Measurements from ENCODE around the gene IL9R.
"Not testable (repeated sequence)": the region's sequence is repeated elsewhere in the genome, so short reads cannot be mapped to it uniquely, and the experiment has no call there.

IL9R gene

DNA sequence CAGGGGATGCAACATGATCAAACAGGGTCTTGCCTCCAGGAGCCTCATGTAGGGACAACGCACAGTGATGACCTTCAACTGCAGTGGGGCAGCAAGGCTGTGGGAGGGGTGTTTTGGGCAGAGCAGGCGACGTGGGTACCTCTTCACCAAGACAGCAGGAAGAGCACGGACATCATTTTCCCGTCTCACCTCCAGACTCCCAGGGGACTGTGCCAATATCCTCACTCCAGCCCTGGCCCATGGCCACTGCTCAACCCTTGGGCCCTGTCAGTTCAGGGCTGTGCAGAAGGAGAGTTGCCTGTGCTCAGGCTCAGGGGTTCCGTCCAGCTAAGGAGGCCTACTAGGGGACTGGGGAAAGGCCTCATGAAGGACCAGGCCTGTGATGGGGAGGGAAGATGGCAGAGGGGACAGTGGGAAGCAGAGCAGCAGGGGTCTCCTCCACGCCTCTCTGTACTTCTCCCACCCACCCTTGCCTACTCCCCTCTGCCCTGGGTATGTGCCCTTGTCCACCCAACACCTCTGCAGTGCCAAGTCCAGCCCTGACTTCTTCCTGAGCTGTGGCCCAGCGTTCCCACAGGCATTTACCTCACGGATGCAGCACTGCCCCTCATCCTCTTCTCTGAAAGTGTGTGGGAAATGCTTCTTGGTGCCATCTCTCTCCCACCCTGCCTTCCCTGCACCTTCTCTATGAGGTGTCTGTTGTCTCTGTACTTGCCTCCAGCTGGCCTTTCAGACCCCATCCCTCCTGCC lies 1.4 kb downstream of the IL9R start:
- TF ChIP-seq, protein P1, sequence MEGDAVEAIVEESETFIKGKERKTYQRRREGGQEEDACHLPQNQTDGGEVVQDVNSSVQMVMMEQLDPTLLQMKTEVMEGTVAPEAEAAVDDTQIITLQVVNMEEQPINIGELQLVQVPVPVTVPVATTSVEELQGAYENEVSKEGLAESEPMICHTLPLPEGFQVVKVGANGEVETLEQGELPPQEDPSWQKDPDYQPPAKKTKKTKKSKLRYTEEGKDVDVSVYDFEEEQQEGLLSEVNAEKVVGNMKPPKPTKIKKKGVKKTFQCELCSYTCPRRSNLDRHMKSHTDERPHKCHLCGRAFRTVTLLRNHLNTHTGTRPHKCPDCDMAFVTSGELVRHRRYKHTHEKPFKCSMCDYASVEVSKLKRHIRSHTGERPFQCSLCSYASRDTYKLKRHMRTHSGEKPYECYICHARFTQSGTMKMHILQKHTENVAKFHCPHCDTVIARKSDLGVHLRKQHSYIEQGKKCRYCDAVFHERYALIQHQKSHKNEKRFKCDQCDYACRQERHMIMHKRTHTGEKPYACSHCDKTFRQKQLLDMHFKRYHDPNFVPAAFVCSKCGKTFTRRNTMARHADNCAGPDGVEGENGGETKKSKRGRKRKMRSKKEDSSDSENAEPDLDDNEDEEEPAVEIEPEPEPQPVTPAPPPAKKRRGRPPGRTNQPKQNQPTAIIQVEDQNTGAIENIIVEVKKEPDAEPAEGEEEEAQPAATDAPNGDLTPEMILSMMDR (IDR thresholded peaks at IDR 0.05; ENCODE audit: low read length): no peak
- no peak for TF ChIP-seq EZH2 (IDR thresholded peaks at IDR 0.05; ENCODE audit: borderline replicate concordance, low read length)
- H3F3A ChIP-seq (ENCODE audit: insufficient read depth, low read length): no peaks in the 10 kb centered on the region
- no peaks in the 10 kb centered on the region for H3K9me3 ChIP-seq (ENCODE audit: low read length)
- no peaks in the 10 kb centered on the region for H3K4me1 ChIP-seq (ENCODE audit: insufficient read depth, low read length, severe bottlenecking)
- no peak overlapping the region for H3K4me2 ChIP-seq (ENCODE audit: low read length)
- H3K9ac ChIP-seq (ENCODE audit: low read length): no peak overlapping the region
- H3K9me2 ChIP-seq (ENCODE audit: low read depth, low read length): no peaks in the 10 kb centered on the region
- H4K20me1 ChIP-seq (ENCODE audit: insufficient read depth, low read length): no peaks in the 10 kb centered on the region
- H2AFZ ChIP-seq (ENCODE audit: low read length): no peak overlapping the region
- H3K27ac ChIP-seq (ENCODE audit: low read depth, low read length, poor library complexity, severe bottlenecking): no peak overlapping the region
- H3K27me3 ChIP-seq (ENCODE audit: insufficient read depth, low read length): no peaks in the 10 kb centered on the region
- no peaks in the 10 kb centered on the region for H3K79me2 ChIP-seq (ENCODE audit: insufficient read depth, low read length)
- no peaks in the 10 kb centered on the region for H3K36me3 ChIP-seq (ENCODE audit: insufficient read depth, low read length)
- H3K4me3 ChIP-seq (ENCODE audit: low read depth, low read length, poor library complexity, severe bottlenecking): no peak overlapping the region

DNA sequence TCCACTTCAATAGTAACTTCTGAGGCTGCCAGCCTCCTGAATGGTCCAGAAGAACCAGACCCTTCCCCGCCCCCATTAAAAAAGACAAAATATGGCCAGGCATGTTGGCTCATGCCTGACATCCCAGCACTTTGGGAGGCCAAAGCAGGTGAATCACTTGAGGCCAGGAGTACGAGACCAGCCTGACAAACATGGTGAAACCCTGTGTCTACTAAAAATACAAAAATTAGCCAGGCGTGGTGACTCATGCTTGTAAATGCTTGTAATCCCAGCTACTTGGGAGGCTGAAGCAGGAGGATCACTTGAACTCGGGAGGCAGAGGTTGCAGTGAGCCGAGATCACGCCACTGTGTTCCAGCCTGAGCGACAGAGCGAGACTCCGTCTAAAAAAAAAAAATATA lies 2.3 kb downstream of the IL9R start:
- H4K20me1 ChIP-seq (ENCODE audit: insufficient read depth, low read length); H3K79me2 ChIP-seq (ENCODE audit: insufficient read depth, low read length); H2AFZ ChIP-seq (ENCODE audit: low read length); H3K27me3 ChIP-seq (ENCODE audit: insufficient read depth, low read length); H3K36me3 ChIP-seq (ENCODE audit: insufficient read depth, low read length); H3F3A ChIP-seq (ENCODE audit: insufficient read depth, low read length); H3K9me3 ChIP-seq (ENCODE audit: low read length); H3K9ac ChIP-seq (ENCODE audit: low read length); H3K4me2 ChIP-seq (ENCODE audit: low read length); H3K27ac ChIP-seq (ENCODE audit: low read depth, low read length, poor library complexity, severe bottlenecking); H3K9me2 ChIP-seq (ENCODE audit: low read depth, low read length); H3K4me3 ChIP-seq (ENCODE audit: low read depth, low read length, poor library complexity, severe bottlenecking); H3K4me1 ChIP-seq (ENCODE audit: insufficient read depth, low read length, severe bottlenecking): not testable (repeated sequence)

DNA sequence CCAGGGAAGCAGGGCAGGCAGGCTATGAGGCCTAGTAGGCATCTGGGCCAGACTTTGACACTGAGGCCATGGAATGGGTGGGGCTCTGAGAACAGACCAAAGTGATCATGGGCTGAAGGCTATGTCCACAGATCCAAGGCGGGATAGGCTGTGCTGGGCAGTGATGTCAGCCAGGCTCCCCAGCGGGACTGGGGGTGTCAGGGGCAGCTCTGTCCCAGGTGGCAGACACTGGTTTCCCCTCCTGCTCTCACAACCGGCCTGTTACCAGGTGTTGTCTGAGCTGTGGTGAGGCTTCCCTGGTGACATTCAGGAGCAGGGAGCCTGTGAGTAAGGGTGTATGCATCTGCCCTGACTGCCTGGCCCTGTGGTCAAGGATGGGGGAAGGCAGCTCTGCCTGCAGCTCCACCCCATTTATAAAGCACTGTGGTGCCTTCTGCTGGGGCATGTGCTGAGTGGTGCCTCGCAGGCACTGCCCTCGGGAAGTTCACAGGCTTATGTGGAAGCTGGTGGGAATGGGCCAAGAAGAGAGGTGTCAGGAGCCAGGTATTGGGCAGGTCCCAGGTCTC lies 2.9 kb downstream of the IL9R start:
- Histone ChIP-seq H3K79me2 (ENCODE audit: insufficient read depth, low read length) (no peaks in the 10 kb centered on the region), H3K36me3 (ENCODE audit: insufficient read depth, low read length) (no peaks in the 10 kb centered on the region), H3F3A (ENCODE audit: insufficient read depth, low read length) (no peaks in the 10 kb centered on the region), H3K27me3 (ENCODE audit: insufficient read depth, low read length) (no peaks in the 10 kb centered on the region), H3K27ac (ENCODE audit: low read depth, low read length, poor library complexity, severe bottlenecking) (no peak overlapping the region), H2AFZ (ENCODE audit: low read length) (no peak overlapping the region), H3K9me3 (ENCODE audit: low read length) (no peaks in the 10 kb centered on the region), H3K9me2 (ENCODE audit: low read depth, low read length) (no peaks in the 10 kb centered on the region), H3K4me1 (ENCODE audit: insufficient read depth, low read length, severe bottlenecking) (no peaks in the 10 kb centered on the region), H3K4me3 (ENCODE audit: low read depth, low read length, poor library complexity, severe bottlenecking) (no peak overlapping the region), H3K9ac (ENCODE audit: low read length) (no peak overlapping the region), H3K4me2 (ENCODE audit: low read length) (no peak overlapping the region), H4K20me1 (ENCODE audit: insufficient read depth, low read length) (no peaks in the 10 kb centered on the region)
- TF ChIP-seq EZH2 (IDR thresholded peaks at IDR 0.05; ENCODE audit: borderline replicate concordance, low read length): no peak
- TF ChIP-seq, protein P1 (IDR thresholded peaks at IDR 0.05; ENCODE audit: low read length): no peak

Measured in OCI-LY1 (cell line).